ENCODE measurements around the gene ZNG1A.
"Not testable (repeated sequence)": the region's sequence is repeated elsewhere in the genome, so short reads cannot be mapped to it uniquely, and the experiment has no call there.

The ZNG1A gene

DNA sequence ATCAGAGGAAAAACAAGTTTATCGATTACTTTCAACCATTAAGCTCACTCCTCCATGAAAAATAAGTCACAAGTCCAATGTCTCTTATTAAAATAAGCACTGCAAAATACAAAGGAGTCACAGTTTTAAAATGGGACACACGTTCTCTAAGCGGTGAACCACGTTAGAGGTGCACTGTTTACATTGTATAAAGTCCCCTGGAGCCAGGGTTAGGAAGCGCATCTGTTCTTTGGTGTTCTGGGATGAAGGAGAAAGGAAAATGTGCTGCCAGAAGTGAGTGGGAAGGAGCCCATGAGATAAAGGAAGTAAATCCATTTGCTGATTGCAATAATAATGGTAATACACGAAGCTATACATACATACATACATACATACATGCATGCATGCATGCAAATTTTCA, 91.0 kb downstream of the ZNG1A start:
- H3K9me3 ChIP-seq (ENCODE audit: control insufficient read depth, low read depth, low read length); H3K9ac ChIP-seq (ENCODE audit: low read length); H3K36me3 ChIP-seq (ENCODE audit: control insufficient read depth, low read depth, low read length); H3K4me3 ChIP-seq (ENCODE audit: low read length); H3K27me3 ChIP-seq (ENCODE audit: control insufficient read depth, insufficient read depth, low read length); H3K27ac ChIP-seq (ENCODE audit: low read length); H3K4me1 ChIP-seq (ENCODE audit: control insufficient read depth, low read depth, low read length): not testable (repeated sequence)

DNA sequence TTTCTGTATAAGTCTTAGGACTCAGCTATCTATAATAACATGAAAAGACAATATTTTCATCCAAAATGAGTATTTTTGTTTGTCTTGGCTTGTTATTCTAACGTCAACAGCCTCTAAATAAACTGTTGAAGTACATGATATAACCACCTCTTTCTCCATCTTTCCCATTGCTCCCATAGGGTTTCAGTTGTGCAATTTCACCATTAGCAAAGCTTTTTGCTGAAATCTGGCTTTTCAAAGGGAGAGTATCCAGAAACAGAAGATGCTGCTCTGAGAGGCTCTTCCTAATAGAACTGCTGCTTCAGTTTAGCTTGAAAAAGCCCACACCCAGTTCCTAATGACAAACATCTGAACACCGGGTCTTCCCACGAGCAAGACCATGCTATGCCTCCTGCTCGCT, 91.8 kb downstream of the ZNG1A start:
- H3K9ac ChIP-seq (ENCODE audit: low read length); H3K36me3 ChIP-seq (ENCODE audit: control insufficient read depth, low read depth, low read length); H3K27me3 ChIP-seq (ENCODE audit: control insufficient read depth, insufficient read depth, low read length): not testable (repeated sequence)

GRCh38 chr9:86697-87096, 92.2 kb downstream of the ZNG1A start:
- H3K36me3 ChIP-seq (ENCODE audit: control insufficient read depth, low read depth, low read length); H3K27me3 ChIP-seq (ENCODE audit: control insufficient read depth, insufficient read depth, low read length); H3K4me1 ChIP-seq (ENCODE audit: control insufficient read depth, low read depth, low read length); H3K9me3 ChIP-seq (ENCODE audit: control insufficient read depth, low read depth, low read length); H3K9ac ChIP-seq (ENCODE audit: low read length); H3K4me3 ChIP-seq (ENCODE audit: low read length); H3K27ac ChIP-seq (ENCODE audit: low read length): not testable (repeated sequence)

More for the DNA sequence above, 91.8 kb downstream of the ZNG1A start:
- H3K27ac ChIP-seq (ENCODE audit: low read length); H3K4me3 ChIP-seq (ENCODE audit: low read length); H3K4me1 ChIP-seq (ENCODE audit: control insufficient read depth, low read depth, low read length); H3K9me3 ChIP-seq (ENCODE audit: control insufficient read depth, low read depth, low read length): not testable (repeated sequence)

DNA sequence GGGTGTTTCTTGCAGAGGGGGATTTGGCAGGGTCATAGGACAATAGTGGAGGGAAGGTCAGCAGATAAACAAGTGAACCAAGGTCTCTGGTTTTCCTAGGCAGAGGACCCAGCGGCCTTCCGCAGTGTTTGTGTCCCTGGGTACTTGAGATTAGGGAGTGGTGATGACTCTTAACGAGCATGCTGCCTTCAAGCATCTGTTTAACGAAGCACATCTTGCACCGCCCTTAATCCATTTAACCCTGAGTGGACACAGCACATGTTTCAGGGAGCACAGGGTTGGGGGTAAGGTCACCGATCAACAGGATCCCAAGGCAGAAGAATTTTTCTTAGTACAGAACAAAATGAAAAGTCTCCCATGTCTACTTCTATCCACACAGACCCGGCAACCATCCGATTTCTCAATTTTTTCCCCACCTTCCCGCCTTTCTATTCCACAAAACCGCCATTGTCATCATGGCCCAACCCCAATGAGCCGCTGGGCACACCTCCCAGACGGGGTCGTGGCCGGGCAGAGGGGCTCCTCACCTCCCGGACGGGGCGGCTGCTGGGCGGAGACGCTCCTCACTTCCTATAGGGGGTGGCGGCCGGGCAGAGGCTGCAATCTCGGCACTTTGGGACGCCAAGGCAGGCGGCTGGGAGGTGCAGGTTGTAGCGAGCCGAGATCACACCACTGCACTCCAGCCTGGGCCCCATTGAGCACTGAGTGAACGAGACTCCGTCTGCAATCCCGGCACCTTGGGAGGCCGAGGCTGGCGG, 95.7 kb downstream of the ZNG1A start:
- H3K36me3 ChIP-seq (ENCODE audit: control insufficient read depth, low read depth, low read length); H3K9me3 ChIP-seq (ENCODE audit: control insufficient read depth, low read depth, low read length); H3K27ac ChIP-seq (ENCODE audit: low read length); H3K4me1 ChIP-seq (ENCODE audit: control insufficient read depth, low read depth, low read length); H3K27me3 ChIP-seq (ENCODE audit: control insufficient read depth, insufficient read depth, low read length); H3K4me3 ChIP-seq (ENCODE audit: low read length); H3K9ac ChIP-seq (ENCODE audit: low read length): not testable (repeated sequence)

DNA sequence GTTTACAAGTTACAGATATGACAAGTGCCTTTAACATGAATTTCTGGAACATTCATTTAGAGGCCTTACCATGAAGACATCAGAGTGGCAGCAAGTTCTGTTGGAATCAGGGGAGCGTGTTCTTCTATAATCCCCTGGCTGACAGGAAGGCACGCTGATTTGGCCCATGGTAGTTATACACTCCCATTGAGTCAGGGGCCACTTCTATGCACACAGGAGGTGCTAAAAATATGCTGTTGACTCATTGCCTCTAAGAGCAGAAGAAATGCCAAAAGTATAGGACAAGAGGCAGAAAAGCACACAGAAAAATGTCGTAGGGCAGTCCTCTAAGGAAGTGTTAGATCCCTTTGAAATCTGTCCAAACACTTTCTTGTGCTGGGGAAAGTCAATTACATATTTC, 100.5 kb downstream of the ZNG1A start:
- H3K9ac ChIP-seq (ENCODE audit: low read length); H3K9me3 ChIP-seq (ENCODE audit: control insufficient read depth, low read depth, low read length); H3K4me1 ChIP-seq (ENCODE audit: control insufficient read depth, low read depth, low read length); H3K27ac ChIP-seq (ENCODE audit: low read length); H3K36me3 ChIP-seq (ENCODE audit: control insufficient read depth, low read depth, low read length); H3K4me3 ChIP-seq (ENCODE audit: low read length): not testable (repeated sequence)
- peaks cover 27% of the 10 kb centered on the region for H3K27me3 ChIP-seq (ENCODE audit: control insufficient read depth, insufficient read depth, low read length)

DNA sequence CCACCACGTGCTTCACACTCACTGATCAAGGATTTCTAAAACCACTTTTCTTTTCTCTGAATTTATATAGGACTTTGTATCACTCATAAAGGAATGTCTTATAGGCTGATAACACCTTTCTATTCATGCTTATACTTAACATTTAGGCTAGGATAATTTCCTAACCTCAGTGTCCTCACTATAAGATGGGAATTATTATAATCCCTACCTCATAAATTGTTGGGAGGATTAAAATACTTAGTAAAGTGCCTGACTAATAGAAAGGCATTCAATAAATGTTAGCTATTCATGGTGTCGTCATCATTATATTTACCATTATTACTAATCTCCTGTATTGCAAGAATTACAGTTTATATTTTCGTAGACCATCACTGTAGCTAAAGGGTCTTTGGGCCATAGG, 102.5 kb downstream of the ZNG1A start:
- not testable (repeated sequence) for H3K9me3 ChIP-seq (ENCODE audit: control insufficient read depth, low read depth, low read length); H3K9ac ChIP-seq (ENCODE audit: low read length); H3K4me1 ChIP-seq (ENCODE audit: control insufficient read depth, low read depth, low read length); H3K4me3 ChIP-seq (ENCODE audit: low read length); H3K36me3 ChIP-seq (ENCODE audit: control insufficient read depth, low read depth, low read length); H3K27ac ChIP-seq (ENCODE audit: low read length)
- H3K27me3 ChIP-seq (ENCODE audit: control insufficient read depth, insufficient read depth, low read length), result peaks cover 44% of the 10 kb centered on the region

GRCh38 chr9:73900-74525, 104.8 kb downstream of the ZNG1A start:
- Histone ChIP-seq H3K27me3 (ENCODE audit: control insufficient read depth, insufficient read depth, low read length) (peaks cover 44% of the 10 kb centered on the region), H3K4me3 (ENCODE audit: low read length) (peak overlapping the region; percentile 42)
- not testable (repeated sequence) for H3K9me3 ChIP-seq (ENCODE audit: control insufficient read depth, low read depth, low read length); H3K27ac ChIP-seq (ENCODE audit: low read length); H3K9ac ChIP-seq (ENCODE audit: low read length); H3K36me3 ChIP-seq (ENCODE audit: control insufficient read depth, low read depth, low read length); H3K4me1 ChIP-seq (ENCODE audit: control insufficient read depth, low read depth, low read length)

GRCh38 chr9:73076-73899, 105.6 kb downstream of the ZNG1A start:
- H3K9ac ChIP-seq (ENCODE audit: low read length); H3K36me3 ChIP-seq (ENCODE audit: control insufficient read depth, low read depth, low read length); H3K9me3 ChIP-seq (ENCODE audit: control insufficient read depth, low read depth, low read length); H3K4me1 ChIP-seq (ENCODE audit: control insufficient read depth, low read depth, low read length); H3K27ac ChIP-seq (ENCODE audit: low read length): not testable (repeated sequence)
- H3K4me3 ChIP-seq (ENCODE audit: low read length), result peak overlapping the region; percentile 42
- H3K27me3 ChIP-seq (ENCODE audit: control insufficient read depth, insufficient read depth, low read length), result peaks cover 44% of the 10 kb centered on the region
